PC-3 (cell line): ENCODE results near the gene RSU1.

ENCODE experiments used
- CTCF ChIP-seq: fragments of 300-600 bp; sonication (generic); conservative IDR thresholded peaks from 2 replicates; pipeline ENCODE4 v1.5.1; 2017; ENCODE audit warnings: antibody characterized with exemption, low read depth, mild to moderate bottlenecking, low read length
- EZH2 ChIP-seq: fragments of 300-600 bp; sonication (generic); IDR thresholded peaks from one replicate; pipeline ENCODE4 v1.6.1; 2017; ENCODE audit warnings: antibody characterized with exemption, mild to moderate bottlenecking, low read length; ENCODE audit not compliant: unreplicated experiment
- EZH2phosphoT487 ChIP-seq: fragments of 300-600 bp; sonication (generic); IDR thresholded peaks from 2 replicates; pipeline ENCODE4 v1.6.1; 2018; ENCODE audit warnings: mild to moderate bottlenecking, antibody characterized with exemption, low read length, borderline replicate concordance

GRCh38 chr10:16717622-16718395 lies 99.4 kb downstream of the RSU1 start:
- TF ChIP-seq EZH2phosphoT487 (no peak), CTCF (no peak), EZH2 (no peak)
